Glomerular endothelial cell (primary cell): ENCODE results near the gene ORC5. TPM values are rescaled to one million over a fixed set of nuclear protein-coding genes. Genes with fewer than 3 reads are reported as not detected.
A peak's percentile ranks its signal among the peaks of the same experiment; 100 is the strongest.
"Not testable (repeated sequence)": the region's sequence is repeated elsewhere in the genome, so short reads cannot be mapped to it uniquely, and the experiment has no call there.

Experiments used
- DNase-seq: peaks from one replicate; pipeline ENCODE4 v3.0.0-alpha.2; 2011; ENCODE audit warnings: low read depth, low spot score; ENCODE audit errors: extremely low read depth
- total RNA-seq: library from RNA; depleted of rRNA; stranded (reverse); fragments of >200 nt; gene quantifications from 2 replicates; pipeline ENCODE4 v1.2.3, GENCODE V29; 2015

ORC5 gene
- total RNA-seq, 1 donor from 2014 or later: 32.3 TPM

GRCh38 chr7:104196161-104196560, 11.7 kb downstream of the ORC5 start:
- DNase-seq: no peak

- no peak for DNase-seq
These were observed 15.4 kb downstream of the ORC5 start for GRCh38 chr7:104192434-104192833.

GRCh38 chr7:104185346-104185745, 22.5 kb downstream of the ORC5 start:
- no peak for DNase-seq

GRCh38 chr7:104179178-104179577, 28.6 kb downstream of the ORC5 start:
- no peak for DNase-seq

- not testable (repeated sequence) for DNase-seq
These were observed 30.2 kb downstream of the ORC5 start for GRCh38 chr7:104177565-104178083.

- no peak for DNase-seq
These were observed 31.5 kb downstream of the ORC5 start for GRCh38 chr7:104176332-104176731.

GRCh38 chr7:104175361-104175984, 32.3 kb downstream of the ORC5 start:
- DNase-seq: no peak

GRCh38 chr7:104174798-104175197, 33.0 kb downstream of the ORC5 start:
- peak; percentile 34 for DNase-seq

- DNase-seq: no peak
These were observed 45.7 kb downstream of the ORC5 start for GRCh38 chr7:104162081-104162480.

GRCh38 chr7:104161244-104161643, 46.6 kb downstream of the ORC5 start:
- no peak for DNase-seq

GRCh38 chr7:104160375-104160774, 47.4 kb downstream of the ORC5 start:
- DNase-seq: no peak

- no peak for DNase-seq
These were observed 51.0 kb downstream of the ORC5 start for GRCh38 chr7:104156842-104157277.

GRCh38 chr7:104153287-104153686, 54.5 kb downstream of the ORC5 start:
- no peak for DNase-seq

- DNase-seq: no peak
These were observed 55.3 kb downstream of the ORC5 start for GRCh38 chr7:104152468-104152867.

- no peak for DNase-seq
These were observed 57.3 kb downstream of the ORC5 start for GRCh38 chr7:104150470-104150869.

GRCh38 chr7:104149822-104150221, 58.0 kb downstream of the ORC5 start:
- DNase-seq: no peak

GRCh38 chr7:104142147-104142546, 65.7 kb downstream of the ORC5 start:
- DNase-seq: no peak

- no peak for DNase-seq
These were observed 69.8 kb downstream of the ORC5 start for GRCh38 chr7:104137971-104138370.

GRCh38 chr7:104137511-104137910, 70.3 kb downstream of the ORC5 start:
- no peak for DNase-seq

GRCh38 chr7:104136981-104137380, 70.8 kb downstream of the ORC5 start:
- DNase-seq: no peak

- no peak for DNase-seq
These were observed 71.3 kb downstream of the ORC5 start for GRCh38 chr7:104136561-104136960.

- DNase-seq: no peak
These were observed 71.9 kb downstream of the ORC5 start for GRCh38 chr7:104135760-104136558.
